IMR-90 (cell line): ENCODE measurements around the gene GIT1.

Experiments used
- BHLHE40 ChIP-seq: fragments of 150-350 bp; IDR thresholded peaks from 2 replicates; pipeline ENCODE4 v1.6.1; 2016; ENCODE audit warnings: mild to moderate bottlenecking, low read depth, low read length
- CHD1 ChIP-seq: IDR thresholded peaks from 2 replicates; pipeline ENCODE4 v1.6.1; 2012; ENCODE audit warnings: low read depth, low read length, improper control_type of control experiment
- POLR2A ChIP-seq: IDR thresholded peaks from 2 replicates; pipeline ENCODE4 v1.6.1; 2012; ENCODE audit warnings: mild to moderate bottlenecking, low read depth, low read length
- TF ChIP-seq, protein P1 (sequence below): conservative IDR thresholded peaks from 2 replicates; pipeline ENCODE4 v1.5.1; 2012; ENCODE audit warnings: mild to moderate bottlenecking, low read depth, low read length, improper control_type of control experiment

- TF ChIP-seq POLR2A = no peak
- TF ChIP-seq, protein P1, sequence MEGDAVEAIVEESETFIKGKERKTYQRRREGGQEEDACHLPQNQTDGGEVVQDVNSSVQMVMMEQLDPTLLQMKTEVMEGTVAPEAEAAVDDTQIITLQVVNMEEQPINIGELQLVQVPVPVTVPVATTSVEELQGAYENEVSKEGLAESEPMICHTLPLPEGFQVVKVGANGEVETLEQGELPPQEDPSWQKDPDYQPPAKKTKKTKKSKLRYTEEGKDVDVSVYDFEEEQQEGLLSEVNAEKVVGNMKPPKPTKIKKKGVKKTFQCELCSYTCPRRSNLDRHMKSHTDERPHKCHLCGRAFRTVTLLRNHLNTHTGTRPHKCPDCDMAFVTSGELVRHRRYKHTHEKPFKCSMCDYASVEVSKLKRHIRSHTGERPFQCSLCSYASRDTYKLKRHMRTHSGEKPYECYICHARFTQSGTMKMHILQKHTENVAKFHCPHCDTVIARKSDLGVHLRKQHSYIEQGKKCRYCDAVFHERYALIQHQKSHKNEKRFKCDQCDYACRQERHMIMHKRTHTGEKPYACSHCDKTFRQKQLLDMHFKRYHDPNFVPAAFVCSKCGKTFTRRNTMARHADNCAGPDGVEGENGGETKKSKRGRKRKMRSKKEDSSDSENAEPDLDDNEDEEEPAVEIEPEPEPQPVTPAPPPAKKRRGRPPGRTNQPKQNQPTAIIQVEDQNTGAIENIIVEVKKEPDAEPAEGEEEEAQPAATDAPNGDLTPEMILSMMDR = no peak
- no peak for TF ChIP-seq BHLHE40
- TF ChIP-seq CHD1 = no peak
These were observed 12.5 kb downstream of the GIT1 start for GRCh38 chr17:29577001-29577370.
